ENCODE data around the gene ANKRD12. TPM values are rescaled to one million over a fixed set of nuclear protein-coding genes. Genes with fewer than 3 reads are reported as not detected.

The ANKRD12 gene
- total and polyA plus RNA-seq, 7 donors, result 5.1 to 132 (median 88.5) TPM

- Histone ChIP-seq H3K4me1 (peaks cover 0 to 29% (median 10%) of the 10 kb centered on the region in 4 donors), H3K27me3 (no peaks in the 10 kb centered on the region), H3K4me3 (no peak overlapping the region), H3K36me3 (peaks cover 0 to 22% (median 4%) of the 10 kb centered on the region in 4 donors), H3K27ac (no peak overlapping the region), H3K9me3 (no peaks in the 10 kb centered on the region)
- intact Hi-C loops (cut with DNase I), result no loop called here
- DNase-seq, result no peak
- TF ChIP-seq CTCF (IDR thresholded peaks at IDR 0.05), result no peak
- TF ChIP-seq POLR2AphosphoS5 (IDR thresholded peaks at IDR 0.05), result no peak
- TF ChIP-seq POLR2A (IDR thresholded peaks at IDR 0.05), result no peak
- TF ChIP-seq EP300 (IDR thresholded peaks at IDR 0.05), result no peak
- 98% methylated on average over 5 of the region's 5 CpGs for WGBS, 2 donors
Observed at GRCh38 chr18:9204659-9205058, 68.1 kb downstream of the ANKRD12 start.

- intact Hi-C loops (cut with DNase I), result no loop called here
- TF ChIP-seq POLR2AphosphoS5 (IDR thresholded peaks at IDR 0.05), result no peak
- TF ChIP-seq EP300 (IDR thresholded peaks at IDR 0.05), result no peak
- no peak for TF ChIP-seq CTCF (IDR thresholded peaks at IDR 0.05)
- no peak for TF ChIP-seq POLR2A (IDR thresholded peaks at IDR 0.05)
- peaks cover 0 to 12% (median 5%) of the 10 kb centered on the region in 4 donors for H3K4me1 ChIP-seq
- DNase-seq, result no peak
- H3K27me3 ChIP-seq, result no peaks in the 10 kb centered on the region
- H3K9me3 ChIP-seq, result no peaks in the 10 kb centered on the region
- WGBS, 2 donors, result 82 to 85% methylated on average over 3 of the region's 3 CpGs
- H3K4me3 ChIP-seq, result no peak overlapping the region
- H3K36me3 ChIP-seq, result peaks cover 0 to 40% (median 4%) of the 10 kb centered on the region in 4 donors
- no peak overlapping the region for H3K27ac ChIP-seq
Observed at GRCh38 chr18:9206421-9206820, 69.8 kb downstream of the ANKRD12 start.

GRCh38 chr18:9209279-9209678, 72.7 kb downstream of the ANKRD12 start:
- intact Hi-C loops (cut with DNase I), result no loop called here
- TF ChIP-seq EP300 (IDR thresholded peaks at IDR 0.05) (no peak), CTCF (IDR thresholded peaks at IDR 0.05) (no peak), POLR2A (IDR thresholded peaks at IDR 0.05) (no peak)
- peaks cover 3 to 61% (median 7%) of the 10 kb centered on the region in 4 donors for H3K36me3 ChIP-seq
- H3K4me1 ChIP-seq, result peaks cover 0 to 9% (median 3%) of the 10 kb centered on the region in 4 donors
- WGBS, 2 donors, result 74 to 83% methylated on average over 4 of the region's 4 CpGs
- no peak overlapping the region for H3K4me3 ChIP-seq
- no peaks in the 10 kb centered on the region for H3K27me3 ChIP-seq
- no peaks in the 10 kb centered on the region for H3K9me3 ChIP-seq
- no peak overlapping the region for H3K27ac ChIP-seq
- DNase-seq, result no peak

- H3K36me3 ChIP-seq, result peaks cover 0 to 70% (median 4%) of the 10 kb centered on the region in 4 donors
- WGBS, 2 donors, result 69 to 73% methylated on average over 2 of the region's 2 CpGs
- H3K4me1 ChIP-seq, result peaks cover 0 to 7% (median 3%) of the 10 kb centered on the region in 4 donors
Observed at GRCh38 chr18:9210966-9211365, 74.4 kb downstream of the ANKRD12 start.

More at GRCh38 chr18:9210966-9211365, 74.4 kb downstream of the ANKRD12 start:
- no peaks in the 10 kb centered on the region for H3K27me3 ChIP-seq
- H3K27ac ChIP-seq, result no peak overlapping the region
- H3K4me3 ChIP-seq, result no peak overlapping the region
- H3K9me3 ChIP-seq, result no peaks in the 10 kb centered on the region
- intact Hi-C loops (cut with DNase I), result no loop called here
- DNase-seq, result no peak
- TF ChIP-seq POLR2A (IDR thresholded peaks at IDR 0.05) (no peak), EP300 (IDR thresholded peaks at IDR 0.05) (no peak), CTCF (IDR thresholded peaks at IDR 0.05) (no peak), POLR2AphosphoS5 (IDR thresholded peaks at IDR 0.05) (no peak)

Measured in sigmoid colon (tissue), 7 donors.